ENCODE data around the gene ENTPD7. TPM values are rescaled to one million over a fixed set of nuclear protein-coding genes. Genes with fewer than 3 reads are reported as not detected.
A peak's percentile ranks its signal among the peaks of the same experiment; 100 is the strongest.
"Not testable (repeated sequence)": the region's sequence is repeated elsewhere in the genome, so short reads cannot be mapped to it uniquely, and the experiment has no call there.

ENTPD7 gene
- total RNA-seq, 2 donors from 2014 or later = 9.0 to 10.9 TPM

DNA sequence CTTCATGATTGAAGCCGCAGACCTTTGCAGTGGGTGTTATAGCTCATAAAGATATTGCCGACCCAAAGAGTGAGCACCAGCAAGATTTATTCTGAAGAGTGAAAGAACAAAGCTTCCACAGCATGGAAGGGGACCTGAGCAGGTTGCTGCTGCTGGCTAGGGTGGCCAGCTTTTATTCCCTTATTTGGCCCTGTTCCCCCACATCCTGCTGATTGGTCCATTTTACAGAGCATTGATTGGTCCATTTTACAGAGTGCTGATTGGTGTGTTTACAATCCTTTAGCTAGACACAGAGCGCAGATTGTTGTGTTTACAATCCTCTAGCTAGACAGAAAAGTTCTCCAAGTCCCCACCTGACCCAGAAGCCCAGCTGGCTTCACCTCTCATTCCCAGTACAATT lies 34.2 kb upstream of the ENTPD7 start:
- H3K36me3 Mint-ChIP-seq; H3K27ac Mint-ChIP-seq; H3K27me3 Mint-ChIP-seq; H3K9me3 Mint-ChIP-seq; H3K4me3 Mint-ChIP-seq; ATAC-seq; DNase-seq (ENCODE audit: low spot score): not testable (repeated sequence)
- H3K4me1 Mint-ChIP-seq (ENCODE audit: low read depth in 2 of 2) = peaks cover 11 to 12% of the 10 kb centered on the region in 2 donors

DNA sequence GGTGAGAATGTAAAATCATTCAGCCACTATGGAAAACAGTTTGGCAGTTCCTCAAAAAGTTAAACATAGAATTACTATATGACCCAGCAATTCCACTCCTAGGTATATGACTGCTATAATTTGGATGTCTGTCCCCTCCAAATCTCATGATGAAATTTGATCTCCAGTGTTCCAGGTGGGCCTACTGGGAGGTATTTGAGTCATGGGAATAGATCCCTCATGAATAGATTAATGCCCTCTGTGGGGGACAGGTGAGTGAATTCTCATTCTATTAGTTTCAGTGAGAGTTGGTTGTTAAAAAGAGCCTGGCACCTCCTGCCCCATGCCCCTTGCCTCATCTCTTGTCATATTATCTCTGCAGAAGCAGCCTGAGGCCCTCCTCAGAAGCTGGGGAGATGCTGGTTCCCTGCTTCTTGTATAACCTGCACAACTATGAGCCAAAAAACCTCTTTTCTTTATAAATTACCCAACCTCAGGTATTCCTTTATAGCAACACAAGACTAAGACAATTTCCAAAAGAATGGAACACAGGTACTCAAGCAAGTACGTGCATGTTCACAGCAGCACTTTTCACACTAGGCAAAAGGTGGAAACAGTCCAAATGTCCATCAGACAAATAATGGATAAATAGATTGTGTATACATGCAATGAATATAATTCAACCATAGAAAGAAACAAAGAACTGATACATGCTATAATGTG lies 30.2 kb upstream of the ENTPD7 start:
- Mint-ChIP-seq H3K27ac (no peak overlapping the region), H3K9me3 (no peaks in the 10 kb centered on the region), H3K4me3 (no peak overlapping the region), H3K27me3 (peaks cover 0 to 16% of the 10 kb centered on the region in 2 donors), H3K4me1 (ENCODE audit: low read depth in 2 of 2) (no peaks in the 10 kb centered on the region), H3K36me3 (no peaks in the 10 kb centered on the region)
- ATAC-seq = no peak
- DNase-seq (ENCODE audit: low spot score) = no peak

GRCh38 chr10:99629625-99629978 lies 29.7 kb upstream of the ENTPD7 start:
- H3K4me3 Mint-ChIP-seq = no peak overlapping the region
- ATAC-seq = no peak

DNA sequence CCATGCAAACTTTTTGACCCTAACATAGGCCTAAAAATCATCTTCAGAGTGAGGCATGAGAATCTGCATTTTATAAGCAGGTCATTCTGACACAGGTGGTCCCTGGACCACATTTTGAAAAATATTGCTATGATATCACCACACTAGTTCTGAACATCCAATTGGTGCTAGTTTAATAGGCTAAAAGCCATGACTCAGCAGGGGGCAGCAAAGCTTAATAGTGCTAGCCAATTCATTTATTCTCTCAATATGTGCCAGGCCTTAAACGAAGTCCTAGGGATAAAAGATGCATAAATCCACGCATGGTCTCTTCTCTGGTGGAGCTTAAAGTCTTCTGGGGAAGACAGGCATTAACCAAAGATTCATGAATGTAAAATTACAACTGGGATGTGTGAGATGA lies 28.9 kb upstream of the ENTPD7 start:
- peaks cover 0 to 20% of the 10 kb centered on the region in 2 donors for H3K27me3 Mint-ChIP-seq
- H3K9me3 Mint-ChIP-seq = no peaks in the 10 kb centered on the region
- no peaks in the 10 kb centered on the region for H3K36me3 Mint-ChIP-seq
- no peak for DNase-seq (ENCODE audit: low spot score)
- H3K27ac Mint-ChIP-seq = no peak overlapping the region
- no peak overlapping the region for H3K4me3 Mint-ChIP-seq
- ATAC-seq = no peak
- no peaks in the 10 kb centered on the region for H3K4me1 Mint-ChIP-seq (ENCODE audit: low read depth in 2 of 2)

More at GRCh38 chr10:99629625-99629978, 29.7 kb upstream of the ENTPD7 start:
- no peak overlapping the region for H3K27ac Mint-ChIP-seq
- no peaks in the 10 kb centered on the region for H3K9me3 Mint-ChIP-seq
- H3K27me3 Mint-ChIP-seq = peaks cover 0 to 20% of the 10 kb centered on the region in 2 donors
- H3K4me1 Mint-ChIP-seq (ENCODE audit: low read depth in 2 of 2) = no peaks in the 10 kb centered on the region
- H3K36me3 Mint-ChIP-seq = no peaks in the 10 kb centered on the region
- no peak for DNase-seq (ENCODE audit: low spot score)

DNA sequence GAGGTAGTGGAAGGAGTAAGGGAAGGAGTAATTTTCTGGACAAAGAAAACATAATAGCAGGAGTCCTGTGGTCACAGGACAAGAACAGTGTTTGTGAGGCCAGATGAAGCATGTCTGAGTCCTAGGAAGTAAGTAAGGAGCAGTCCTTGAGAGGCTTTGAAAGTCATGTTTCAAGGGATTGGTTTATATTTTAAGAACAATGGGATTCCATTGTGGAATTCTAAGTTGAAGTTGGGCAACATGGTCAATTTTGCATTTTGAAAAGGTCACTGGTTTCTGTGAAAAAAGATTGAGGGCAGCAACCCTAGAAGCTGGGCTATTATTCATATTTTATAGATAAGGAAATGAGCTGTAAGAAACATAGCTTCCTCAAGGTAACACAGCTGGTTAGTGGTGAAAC lies 28.3 kb upstream of the ENTPD7 start:
- H3K9me3 Mint-ChIP-seq = no peaks in the 10 kb centered on the region
- no peak overlapping the region for H3K4me3 Mint-ChIP-seq
- no peaks in the 10 kb centered on the region for H3K36me3 Mint-ChIP-seq
- H3K27ac Mint-ChIP-seq = no peak overlapping the region
- ATAC-seq (no peak), DNase-seq (ENCODE audit: low spot score) (no peak)
- H3K27me3 Mint-ChIP-seq = peaks cover under 1 to 19% of the 10 kb centered on the region in 2 donors
- no peaks in the 10 kb centered on the region for H3K4me1 Mint-ChIP-seq (ENCODE audit: low read depth in 2 of 2)

- H3K27me3 Mint-ChIP-seq = peaks cover 5 to 21% of the 10 kb centered on the region in 2 donors
- H3K9me3 Mint-ChIP-seq = no peaks in the 10 kb centered on the region
- no peaks in the 10 kb centered on the region for H3K4me1 Mint-ChIP-seq (ENCODE audit: low read depth in 2 of 2)
- ATAC-seq = no peak
- no peak overlapping the region for H3K4me3 Mint-ChIP-seq
- H3K27ac Mint-ChIP-seq = no peak overlapping the region
- no peaks in the 10 kb centered on the region for H3K36me3 Mint-ChIP-seq
- DNase-seq (ENCODE audit: low spot score) = no peak
These were observed 27.8 kb upstream of the ENTPD7 start for GRCh38 chr10:99631496-99631895.

DNA sequence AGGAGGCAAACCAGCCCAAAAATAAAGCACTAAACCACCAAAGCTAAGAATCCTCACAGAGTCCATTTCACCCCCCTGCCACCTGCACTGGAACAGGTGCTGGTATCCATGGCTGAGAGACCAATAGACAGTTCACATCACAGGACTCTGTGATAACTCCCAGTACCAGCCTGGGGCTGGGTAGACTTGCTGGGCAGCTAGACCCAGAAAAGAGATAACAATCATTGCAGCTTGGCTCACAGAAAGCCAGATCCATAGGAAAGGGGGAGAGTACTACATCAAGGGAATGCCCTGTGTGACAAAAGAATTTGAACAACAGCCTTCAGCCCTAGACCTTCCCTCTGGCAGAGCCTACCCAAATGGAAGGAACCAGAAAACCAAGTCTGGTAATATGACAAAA lies 25.5 kb upstream of the ENTPD7 start:
- no peaks in the 10 kb centered on the region for H3K36me3 Mint-ChIP-seq
- DNase-seq (ENCODE audit: low spot score) = no peak
- H3K4me1 Mint-ChIP-seq (ENCODE audit: low read depth in 2 of 2) = no peaks in the 10 kb centered on the region
- no peak overlapping the region for H3K4me3 Mint-ChIP-seq
- H3K9me3 Mint-ChIP-seq = no peaks in the 10 kb centered on the region
- H3K27me3 Mint-ChIP-seq = peaks cover 23 to 29% of the 10 kb centered on the region in 2 donors
- no peak overlapping the region for H3K27ac Mint-ChIP-seq
- no peak for ATAC-seq

DNA sequence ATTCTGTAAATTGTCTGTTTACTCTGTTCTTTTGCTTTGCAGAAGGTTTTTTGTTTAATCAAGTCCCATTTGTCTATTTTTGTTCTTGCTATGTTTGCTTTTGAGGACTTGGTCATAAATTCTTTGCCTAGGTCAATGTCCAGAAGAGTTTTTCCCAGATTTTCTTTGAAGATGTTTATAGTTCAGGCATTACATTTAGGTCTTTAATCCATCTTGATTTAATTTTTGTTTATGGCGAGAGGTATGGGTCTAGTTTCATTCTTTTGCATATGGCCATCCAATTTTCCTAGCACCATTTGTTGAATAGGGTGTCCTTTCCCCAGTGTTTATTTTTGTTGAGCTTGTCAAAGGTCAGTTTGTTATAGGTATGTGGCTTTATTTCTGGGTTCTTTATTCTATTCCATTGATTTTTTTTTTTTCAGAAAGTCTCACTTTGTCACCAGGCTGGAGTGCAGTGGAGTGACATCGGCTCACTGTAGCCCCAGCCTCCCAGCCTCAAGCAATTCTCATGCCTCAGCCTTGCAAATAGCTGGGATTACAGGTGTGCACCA lies 11.6 kb upstream of the ENTPD7 start:
- Mint-ChIP-seq H3K4me3 (no peak overlapping the region), H3K9me3 (no peaks in the 10 kb centered on the region), H3K4me1 (ENCODE audit: low read depth in 2 of 2) (no peaks in the 10 kb centered on the region), H3K27me3 (peaks cover 40 to 49% of the 10 kb centered on the region in 2 donors), H3K36me3 (no peaks in the 10 kb centered on the region), H3K27ac (no peak overlapping the region)
- no peak for ATAC-seq
- no peak for DNase-seq (ENCODE audit: low spot score)

GRCh38 chr10:99648717-99649116 lies 10.6 kb upstream of the ENTPD7 start:
- no peak overlapping the region for H3K4me3 Mint-ChIP-seq
- H3K9me3 Mint-ChIP-seq = no peaks in the 10 kb centered on the region
- no peak overlapping the region for H3K27ac Mint-ChIP-seq
- H3K27me3 Mint-ChIP-seq = peaks cover 39 to 49% of the 10 kb centered on the region in 2 donors
- no peak for DNase-seq (ENCODE audit: low spot score)
- no peak for ATAC-seq
- H3K36me3 Mint-ChIP-seq = no peaks in the 10 kb centered on the region
- H3K4me1 Mint-ChIP-seq (ENCODE audit: low read depth in 2 of 2) = no peaks in the 10 kb centered on the region

DNA sequence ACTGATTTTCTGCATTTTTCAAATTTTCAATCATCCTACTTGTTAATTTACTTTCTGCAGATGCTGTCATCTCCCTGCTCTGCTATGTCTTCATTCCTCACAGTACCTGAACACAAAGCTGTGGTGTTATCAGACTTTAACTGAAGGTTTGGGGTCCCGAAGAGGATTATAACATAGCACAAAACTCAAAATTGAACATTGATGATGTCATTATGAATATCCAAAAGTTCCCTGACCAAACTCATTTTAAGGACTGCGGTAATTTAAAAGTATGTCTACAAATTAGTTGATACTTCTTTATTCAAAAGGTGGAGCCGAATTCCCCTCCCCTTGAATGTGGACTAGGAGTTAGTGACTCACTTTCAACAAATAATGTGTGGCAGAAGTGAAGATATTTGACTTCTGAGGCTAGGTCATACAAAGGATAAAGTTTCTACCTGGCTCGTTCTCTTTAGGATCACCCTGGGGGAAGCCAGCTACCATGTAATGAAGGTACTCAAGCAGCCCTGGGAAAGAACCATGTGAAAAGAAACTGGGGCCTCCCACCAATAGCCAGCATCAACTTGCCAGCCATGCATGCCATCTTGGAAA lies 6.4 kb upstream of the ENTPD7 start:
- Mint-ChIP-seq H3K9me3 (no peaks in the 10 kb centered on the region), H3K4me1 (ENCODE audit: low read depth in 2 of 2) (peaks cover 0 to 5% of the 10 kb centered on the region in 2 donors), H3K36me3 (no peaks in the 10 kb centered on the region), H3K27ac (no peak overlapping the region), H3K4me3 (no peak overlapping the region), H3K27me3 (peaks cover 36 to 41% of the 10 kb centered on the region in 2 donors)
- ATAC-seq = no peak
- DNase-seq (ENCODE audit: low spot score) = no peak

DNA sequence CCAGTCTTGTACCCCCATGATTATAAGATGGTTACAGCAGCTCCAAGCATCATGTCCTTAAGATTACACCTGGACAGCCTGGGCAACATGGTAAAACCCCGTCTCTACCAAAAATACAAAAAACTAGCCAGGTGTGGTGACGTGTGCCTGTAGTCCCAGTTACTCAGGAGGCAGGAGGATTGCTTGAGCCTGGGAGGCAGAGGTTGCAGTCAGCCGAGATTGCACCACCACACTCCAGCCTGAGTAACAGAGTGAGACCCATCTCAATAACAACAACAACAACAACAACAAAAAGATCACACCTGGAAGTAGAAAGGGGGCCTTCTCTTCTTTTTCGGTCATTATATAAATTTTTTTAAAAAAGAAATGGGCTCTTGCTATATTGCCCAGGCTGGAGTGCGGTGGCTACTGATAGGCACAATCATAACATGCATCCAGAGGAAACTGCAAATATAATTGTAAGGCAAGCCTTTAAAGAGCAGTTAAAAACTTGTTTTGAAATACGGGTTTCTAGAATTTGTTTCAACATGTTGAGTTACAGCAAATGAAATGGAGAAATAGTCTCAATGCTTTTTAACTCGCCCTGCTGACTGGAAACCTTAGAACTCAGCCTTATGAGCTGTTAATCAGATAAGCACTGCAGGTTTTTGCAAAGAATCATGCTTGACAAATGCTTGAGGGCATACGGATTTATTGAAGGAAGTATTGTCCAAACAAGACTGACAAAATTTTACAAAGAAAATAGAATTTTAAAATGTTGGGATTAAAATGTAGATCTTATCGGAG lies 4.7 kb upstream of the ENTPD7 start:
- Mint-ChIP-seq H3K9me3 (no peaks in the 10 kb centered on the region), H3K36me3 (no peaks in the 10 kb centered on the region), H3K4me1 (ENCODE audit: low read depth in 2 of 2) (peaks cover 10 to 16% of the 10 kb centered on the region in 2 donors), H3K27ac (no peak overlapping the region), H3K27me3 (peaks cover 27 to 28% of the 10 kb centered on the region in 2 donors), H3K4me3 (no peak overlapping the region)
- DNase-seq (ENCODE audit: low spot score) (no peak), ATAC-seq (no peak)

GRCh38 chr10:99656199-99657064 lies 2.9 kb upstream of the ENTPD7 start:
- Mint-ChIP-seq H3K9me3 (no peaks in the 10 kb centered on the region), H3K4me1 (ENCODE audit: low read depth in 2 of 2) (peaks cover 14 to 23% of the 10 kb centered on the region in 2 donors), H3K27me3 (peaks cover 19% of the 10 kb centered on the region in 2 donors), H3K36me3 (no peaks in the 10 kb centered on the region), H3K27ac (no peak overlapping the region), H3K4me3 (no peak overlapping the region)
- no peak for DNase-seq (ENCODE audit: low spot score)
- no peak for ATAC-seq

DNA sequence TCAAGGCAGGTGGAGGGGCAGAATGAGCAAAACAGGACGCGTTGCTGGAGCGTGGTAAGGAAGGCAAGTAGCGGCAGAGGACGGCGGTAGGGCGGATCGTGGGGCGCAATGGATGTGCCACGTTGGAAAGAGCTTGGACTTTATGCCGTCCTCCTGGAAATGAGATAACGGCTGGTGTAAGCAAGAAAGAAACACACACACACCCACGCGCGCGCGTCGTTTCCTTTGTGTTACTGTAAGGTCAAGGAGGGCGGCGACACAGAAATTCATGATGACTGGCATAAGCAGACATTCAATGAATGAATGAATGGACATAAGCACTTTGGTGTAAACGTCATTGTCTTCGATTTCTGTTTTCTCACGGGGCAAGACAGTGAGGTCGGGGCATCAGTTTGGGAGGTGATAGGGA lies 683 bp upstream of the ENTPD7 start:
- H3K4me3 Mint-ChIP-seq = peak overlapping the region; percentile 96
- H3K27me3 Mint-ChIP-seq = peaks cover 14 to 15% of the 10 kb centered on the region in 2 donors
- DNase-seq (ENCODE audit: low spot score) (peak; percentile 76), ATAC-seq (peak in 1 of 2 donors; percentile 17)
- H3K27ac Mint-ChIP-seq = peak overlapping the region; percentile 73 to 88
- peaks cover 10% of the 10 kb centered on the region for H3K36me3 Mint-ChIP-seq
- peaks cover 14 to 31% of the 10 kb centered on the region in 2 donors for H3K4me1 Mint-ChIP-seq (ENCODE audit: low read depth in 2 of 2)
- no peaks in the 10 kb centered on the region for H3K9me3 Mint-ChIP-seq
